Kidney epithelial cell (primary cell): Measurements from ENCODE around the gene FOXJ3. TPM values are rescaled to one million over a fixed set of nuclear protein-coding genes. Genes with fewer than 3 reads are reported as not detected.

Experiments used
- DNase-seq: peaks from one replicate; pipeline ENCODE4 v3.0.0-alpha.2; 2010; ENCODE audit warnings: low read depth
- H3K27me3 ChIP-seq: 2 replicates; pipeline ENCODE4 v1.6.0; 2011; ENCODE audit warnings: low read length; ENCODE audit not compliant: control insufficient read depth, insufficient read depth
- H3K36me3 ChIP-seq: 2 replicates; pipeline ENCODE4 v1.5.1; 2011; ENCODE audit warnings: low read length; ENCODE audit not compliant: control insufficient read depth, insufficient read depth
- H3K4me3 ChIP-seq: 2 replicates; pipeline ENCODE4 v1.5.1; 2011; ENCODE audit warnings: low read depth, mild to moderate bottlenecking, control low read depth, low read length
- total RNA-seq: library from RNA; depleted of rRNA; stranded (reverse); fragments of >200 nt; gene quantifications from 2 replicates; pipeline ENCODE4 v1.2.3, GENCODE V29; 2015
- TF ChIP-seq, protein P1 (sequence below): IDR thresholded peaks from 2 replicates; pipeline ENCODE4 v1.5.1; 2011; ENCODE audit warnings: mild to moderate bottlenecking, moderate library complexity, low read length, control low read depth, inconsistent platforms; ENCODE audit not compliant: insufficient read depth, poor library complexity, severe bottlenecking

Gene FOXJ3
- total RNA-seq, 1 donor from 2014 or later, result 28.6 TPM

GRCh38 chr1:42264511-42265190 is 70.4 kb downstream of the FOXJ3 start:
- Histone ChIP-seq H3K36me3 (no peaks in the 10 kb centered on the region), H3K27me3 (no peaks in the 10 kb centered on the region), H3K4me3 (no peak overlapping the region)
- no peak for DNase-seq
- TF ChIP-seq, protein P1, sequence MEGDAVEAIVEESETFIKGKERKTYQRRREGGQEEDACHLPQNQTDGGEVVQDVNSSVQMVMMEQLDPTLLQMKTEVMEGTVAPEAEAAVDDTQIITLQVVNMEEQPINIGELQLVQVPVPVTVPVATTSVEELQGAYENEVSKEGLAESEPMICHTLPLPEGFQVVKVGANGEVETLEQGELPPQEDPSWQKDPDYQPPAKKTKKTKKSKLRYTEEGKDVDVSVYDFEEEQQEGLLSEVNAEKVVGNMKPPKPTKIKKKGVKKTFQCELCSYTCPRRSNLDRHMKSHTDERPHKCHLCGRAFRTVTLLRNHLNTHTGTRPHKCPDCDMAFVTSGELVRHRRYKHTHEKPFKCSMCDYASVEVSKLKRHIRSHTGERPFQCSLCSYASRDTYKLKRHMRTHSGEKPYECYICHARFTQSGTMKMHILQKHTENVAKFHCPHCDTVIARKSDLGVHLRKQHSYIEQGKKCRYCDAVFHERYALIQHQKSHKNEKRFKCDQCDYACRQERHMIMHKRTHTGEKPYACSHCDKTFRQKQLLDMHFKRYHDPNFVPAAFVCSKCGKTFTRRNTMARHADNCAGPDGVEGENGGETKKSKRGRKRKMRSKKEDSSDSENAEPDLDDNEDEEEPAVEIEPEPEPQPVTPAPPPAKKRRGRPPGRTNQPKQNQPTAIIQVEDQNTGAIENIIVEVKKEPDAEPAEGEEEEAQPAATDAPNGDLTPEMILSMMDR, result no peak

- Histone ChIP-seq H3K36me3 (no peaks in the 10 kb centered on the region), H3K27me3 (no peaks in the 10 kb centered on the region)
- TF ChIP-seq, protein P1, result no peak
These were observed 72.0 kb downstream of the FOXJ3 start for GRCh38 chr1:42263019-42263418.

GRCh38 chr1:42260376-42261070 is 74.5 kb downstream of the FOXJ3 start:
- Histone ChIP-seq H3K4me3 (no peak overlapping the region), H3K36me3 (no peaks in the 10 kb centered on the region), H3K27me3 (no peaks in the 10 kb centered on the region)
- TF ChIP-seq, protein P1, result no peak
- DNase-seq, result no peak

More at GRCh38 chr1:42263019-42263418, 72.0 kb downstream of the FOXJ3 start:
- no peak for DNase-seq
- no peak overlapping the region for H3K4me3 ChIP-seq

- H3K4me3 ChIP-seq, result no peak overlapping the region
- TF ChIP-seq, protein P1, result no peak
- no peaks in the 10 kb centered on the region for H3K36me3 ChIP-seq
- no peak for DNase-seq
- H3K27me3 ChIP-seq, result no peaks in the 10 kb centered on the region
These were observed 75.3 kb downstream of the FOXJ3 start for GRCh38 chr1:42259739-42260064.

DNA sequence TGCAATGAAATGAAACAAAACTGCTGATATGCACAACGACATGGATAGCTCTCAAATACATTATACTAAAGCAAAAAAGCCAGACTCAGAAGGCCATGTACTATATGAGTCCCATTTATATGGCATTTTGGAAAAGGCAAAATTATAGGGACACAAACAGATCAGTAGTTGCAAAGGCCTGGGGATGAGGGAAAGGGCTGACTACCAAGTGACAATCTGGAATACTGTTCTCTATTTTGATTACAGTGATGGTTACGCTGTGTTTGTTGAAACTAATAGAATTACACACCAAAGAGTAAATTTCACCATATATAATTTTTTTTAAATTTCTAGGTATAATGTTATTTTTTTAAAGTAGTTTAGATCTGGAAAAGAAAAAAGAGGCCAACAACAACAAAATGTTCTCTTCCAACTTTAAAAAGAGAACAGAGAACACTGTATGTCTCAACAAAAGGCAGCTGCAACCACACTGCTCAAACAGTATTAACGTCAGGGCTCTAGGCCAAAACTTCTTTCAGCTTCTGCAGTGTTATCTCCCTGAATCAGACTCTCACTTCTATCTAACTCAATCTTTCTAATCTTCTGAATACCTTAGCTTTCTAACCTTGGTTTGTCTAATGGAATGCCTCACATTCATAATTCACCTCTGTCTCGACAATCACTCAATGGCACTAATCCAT is 75.8 kb downstream of the FOXJ3 start:
- no peak overlapping the region for H3K4me3 ChIP-seq
- DNase-seq, result no peak
- H3K27me3 ChIP-seq, result no peaks in the 10 kb centered on the region
- TF ChIP-seq, protein P1, result no peak
- H3K36me3 ChIP-seq, result no peaks in the 10 kb centered on the region
